ENCODE measurements around the gene MANSC1.
"Not testable (repeated sequence)": the region's sequence is repeated elsewhere in the genome, so short reads cannot be mapped to it uniquely, and the experiment has no call there.

The MANSC1 gene

DNA sequence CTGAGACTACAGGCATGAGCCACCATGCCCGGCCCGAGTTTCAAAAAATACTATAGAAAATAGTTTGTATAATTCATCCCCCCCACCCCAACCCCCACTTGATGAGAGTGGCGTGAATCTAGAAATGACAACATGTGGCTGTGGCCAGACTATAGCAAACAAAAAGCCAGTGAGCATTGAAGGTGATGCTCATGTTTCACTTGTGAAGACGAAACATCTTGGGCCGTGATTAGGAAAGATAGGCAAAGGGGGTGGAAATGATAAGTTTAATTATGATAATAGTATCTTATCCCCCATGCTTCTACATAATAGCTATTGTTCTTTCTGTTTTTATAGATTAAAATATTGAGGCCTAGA, 15.4 kb upstream of the MANSC1 start:
- DNase-seq (ENCODE audit: low read depth) = no peak

- DNase-seq (ENCODE audit: low read depth) = no peak
These were observed 14.9 kb upstream of the MANSC1 start for GRCh38 chr12:12364787-12365445.

DNA sequence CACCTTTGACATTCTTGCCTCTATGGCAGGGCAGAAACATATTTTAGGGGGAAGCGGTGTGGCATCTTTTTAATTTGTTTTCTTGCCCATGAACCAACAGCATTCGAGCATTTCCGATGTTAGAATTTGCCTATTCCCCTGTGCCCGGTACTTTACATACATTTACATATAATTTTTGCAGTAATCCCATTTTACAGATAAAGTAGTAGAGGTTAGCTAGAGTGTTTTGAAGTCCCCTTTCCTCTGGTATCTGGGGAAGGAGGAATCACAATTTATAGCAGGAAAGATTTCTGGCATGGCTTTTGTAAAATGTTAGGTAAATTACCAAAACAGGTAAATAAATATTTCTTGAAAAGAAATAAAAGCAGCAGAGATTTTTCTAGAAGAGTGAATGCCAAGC, 8.5 kb upstream of the MANSC1 start:
- DNase-seq (ENCODE audit: low read depth) = no peak

- no peak for DNase-seq (ENCODE audit: low read depth)
These were observed 7.8 kb upstream of the MANSC1 start for GRCh38 chr12:12357719-12358461.

DNA sequence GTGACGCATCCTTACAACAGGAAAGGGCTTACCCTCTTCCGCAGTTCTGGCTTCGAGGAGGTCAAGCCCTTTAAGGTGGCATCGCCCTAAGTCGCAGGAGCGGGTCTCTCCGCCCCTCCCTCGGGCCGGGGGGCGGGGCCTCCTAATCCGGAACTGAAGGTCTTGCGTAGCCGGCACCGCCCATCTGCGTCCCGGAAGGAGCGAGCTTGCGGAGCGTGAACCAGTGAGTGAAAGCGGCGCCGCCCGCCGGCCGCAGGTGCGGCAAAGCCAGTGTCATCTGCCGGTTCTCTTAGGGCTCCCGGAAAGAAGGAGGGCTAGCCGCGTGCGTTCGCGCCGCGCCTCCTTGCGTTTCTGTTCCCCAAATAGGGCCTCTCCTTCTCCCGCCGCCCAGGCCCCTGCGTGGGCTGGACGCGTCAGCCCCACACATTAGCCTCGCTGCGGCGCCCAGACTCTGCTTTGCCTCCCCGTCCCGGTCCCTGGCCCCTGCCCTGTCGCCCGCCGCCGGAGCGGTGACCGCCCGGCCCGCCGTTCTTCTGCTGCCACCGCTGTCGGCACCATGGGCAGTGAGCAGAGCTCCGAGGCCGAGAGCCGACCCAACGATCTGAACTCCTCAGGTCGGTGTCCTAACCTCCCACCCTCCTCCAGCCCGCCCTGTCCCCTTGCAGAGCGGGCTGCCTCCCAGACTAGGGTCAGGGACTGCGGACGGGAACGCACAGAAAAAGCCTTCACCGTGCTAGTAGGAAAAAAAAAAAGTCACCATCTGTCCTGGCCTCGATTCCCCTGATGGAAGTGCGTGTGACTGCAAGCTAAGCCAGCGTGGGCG, 7.1 kb upstream of the MANSC1 start, which contains the start of gene BORCS5:
BORCS5 (plus strand) TSS at position 183 of the 823 bp plus-strand sequence; CDS start at position 557, 374 bp downstream.
- peak; percentile 96 for DNase-seq (ENCODE audit: low read depth)

DNA sequence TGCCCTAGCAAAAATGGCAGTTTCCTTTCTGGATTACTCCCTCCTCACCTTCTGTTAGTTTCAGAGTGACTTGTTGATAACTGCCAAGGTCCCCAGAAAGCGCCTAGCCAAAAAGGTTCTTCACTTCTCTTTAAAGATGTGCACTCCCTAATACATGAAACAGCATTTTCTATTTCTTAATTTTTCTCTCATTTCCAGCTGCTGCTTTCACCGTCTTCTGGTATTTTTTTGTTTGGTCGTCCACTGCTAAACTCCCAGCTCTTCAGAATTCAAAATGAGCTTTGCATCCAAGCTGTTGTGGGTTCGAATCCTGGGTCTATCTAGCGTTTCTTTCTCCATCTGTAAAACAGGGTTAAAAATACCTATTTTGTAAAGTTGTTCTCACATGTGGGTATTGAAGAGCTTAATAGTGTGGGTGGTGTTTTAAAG, 6.4 kb upstream of the MANSC1 start:
- no peak for DNase-seq (ENCODE audit: low read depth)

GRCh38 chr12:12353807-12354206, 3.8 kb upstream of the MANSC1 start:
- no peak for DNase-seq (ENCODE audit: low read depth)

DNA sequence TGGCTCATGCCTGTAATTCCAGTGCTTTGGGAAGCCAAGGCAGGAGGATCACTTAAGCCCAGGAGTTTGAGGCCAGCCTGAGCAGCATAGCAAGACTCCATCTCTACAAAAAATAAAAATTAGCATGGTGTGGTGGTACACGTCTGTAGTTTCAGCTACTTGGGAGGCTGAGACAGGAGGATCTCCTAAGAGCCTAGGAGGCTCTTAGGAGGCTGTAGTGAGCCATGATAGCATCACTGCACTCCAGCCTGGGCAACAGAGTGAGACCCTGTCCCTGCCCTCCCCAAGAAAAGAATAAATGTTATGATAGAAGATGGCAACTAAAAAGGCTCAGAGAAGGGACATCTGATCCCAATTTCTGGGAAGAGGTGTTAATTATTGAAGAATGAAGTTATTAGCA, 3.2 kb upstream of the MANSC1 start:
- DNase-seq (ENCODE audit: low read depth) = no peak

- not testable (repeated sequence) for DNase-seq (ENCODE audit: low read depth)
These were observed 1.6 kb upstream of the MANSC1 start for GRCh38 chr12:12351468-12352185.

DNA sequence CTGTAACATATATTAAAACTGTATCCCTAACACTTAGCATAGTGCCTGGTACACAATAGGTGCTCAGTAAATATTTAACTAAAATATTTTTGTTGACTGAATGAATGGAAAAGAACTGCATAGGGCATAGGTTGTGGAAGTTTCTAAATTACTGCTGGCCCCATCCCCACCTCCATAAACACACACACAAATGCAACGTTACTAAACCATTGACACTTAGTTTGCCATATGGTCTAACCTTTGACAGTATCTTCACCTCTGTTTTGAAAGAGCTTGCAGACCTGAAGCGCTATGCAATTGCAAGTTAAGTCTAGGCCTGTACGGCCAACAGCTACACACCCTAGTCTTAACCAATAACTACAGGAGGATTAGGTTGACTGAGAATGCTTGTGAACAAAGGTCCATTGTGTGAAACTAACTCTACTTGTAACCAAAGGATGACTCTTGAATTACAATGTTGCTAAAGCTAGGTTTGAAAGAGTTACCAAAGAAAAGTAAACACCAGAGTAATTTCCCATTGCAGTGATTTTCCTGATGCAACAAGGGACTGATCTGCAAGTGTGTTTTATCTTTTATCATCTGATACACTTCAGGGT, 924 bp upstream of the MANSC1 start:
- DNase-seq (ENCODE audit: low read depth) = no peak

- no peak for DNase-seq (ENCODE audit: low read depth)
These were observed 11.4 kb downstream of the MANSC1 start for GRCh38 chr12:12338527-12339168.

- no peak for DNase-seq (ENCODE audit: low read depth)
These were observed 13.5 kb downstream of the MANSC1 start for GRCh38 chr12:12336511-12336910.

DNA sequence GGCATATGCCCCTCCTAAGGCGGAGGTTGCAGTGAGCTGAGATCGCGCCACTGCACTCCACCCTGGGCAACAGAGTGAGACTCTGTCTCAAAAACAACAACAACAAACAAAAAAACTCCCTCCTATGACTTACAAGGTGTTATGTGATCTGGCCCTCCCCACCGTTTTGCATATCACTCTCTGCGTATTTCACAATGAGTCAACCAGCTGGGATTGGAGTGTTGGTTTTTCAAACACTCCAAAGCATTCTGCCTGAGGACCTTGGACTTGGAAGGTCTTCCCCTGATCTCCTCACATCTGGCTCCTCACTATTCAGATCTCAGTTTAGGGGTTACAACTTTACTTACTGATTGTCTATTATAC, 14.0 kb downstream of the MANSC1 start:
- DNase-seq (ENCODE audit: low read depth) = no peak

DNA sequence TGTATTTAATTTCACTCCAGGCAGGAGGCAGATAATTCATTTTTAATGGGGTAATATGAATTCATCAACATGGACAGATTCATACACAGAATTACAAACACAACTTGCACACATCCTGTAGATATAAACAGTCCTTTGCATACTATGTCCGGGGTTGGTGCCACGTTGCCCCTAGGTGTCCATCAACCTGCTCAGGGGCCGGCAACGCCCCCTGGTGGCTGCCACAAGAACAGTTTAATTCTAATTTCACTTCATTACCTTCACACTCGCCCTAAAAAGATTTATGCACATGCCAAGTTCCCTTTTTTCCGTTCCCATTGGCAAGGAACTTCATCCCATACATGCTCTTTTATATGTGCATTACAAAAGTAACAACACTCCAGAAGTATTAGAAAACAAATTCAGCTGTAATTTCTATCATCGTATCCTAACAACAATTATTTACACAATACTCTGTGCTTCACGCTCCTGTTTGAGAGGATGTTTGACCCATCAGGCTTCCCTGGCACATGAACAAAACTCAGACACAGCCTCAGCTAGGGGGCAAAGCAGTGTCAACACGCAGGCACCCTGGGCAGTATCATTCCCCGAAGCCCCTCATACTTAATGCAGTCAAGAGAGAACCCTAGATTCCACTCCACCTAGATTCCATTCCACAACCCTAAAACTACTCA, 15.5 kb downstream of the MANSC1 start:
- peak; percentile 36 for DNase-seq (ENCODE audit: low read depth)

- DNase-seq (ENCODE audit: low read depth) = no peak
These were observed 16.4 kb downstream of the MANSC1 start for GRCh38 chr12:12333407-12334366.

GRCh38 chr12:12331896-12332295, 18.1 kb downstream of the MANSC1 start:
- no peak for DNase-seq (ENCODE audit: low read depth)

GRCh38 chr12:12331244-12331771, 18.7 kb downstream of the MANSC1 start:
- no peak for DNase-seq (ENCODE audit: low read depth)

GRCh38 chr12:12327802-12328201, 22.2 kb downstream of the MANSC1 start:
- DNase-seq (ENCODE audit: low read depth) = no peak

DNA sequence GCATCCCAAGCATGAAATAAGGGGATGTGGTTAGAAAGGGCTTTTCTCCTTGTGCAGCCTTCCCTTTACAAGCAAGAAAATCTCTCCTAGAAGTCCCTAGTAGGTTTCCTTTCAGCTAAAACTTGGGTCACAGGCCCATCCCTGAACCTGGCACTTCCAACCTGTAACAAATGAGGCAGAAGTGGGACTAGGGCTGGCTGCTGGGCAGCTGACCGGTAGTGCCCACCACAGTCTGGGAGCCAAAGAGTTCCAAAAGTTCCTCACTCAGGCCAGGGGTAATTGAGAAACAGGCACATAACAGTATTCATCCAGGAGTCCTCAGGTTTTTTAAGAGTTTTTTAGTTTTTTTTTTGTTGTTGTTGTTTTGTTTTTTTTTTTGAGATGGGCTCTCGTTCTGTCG, 23.8 kb downstream of the MANSC1 start:
- DNase-seq (ENCODE audit: low read depth) = no peak
